Measurements from ENCODE around the gene VAV1. TPM values are rescaled to one million over a fixed set of nuclear protein-coding genes. Genes with fewer than 3 reads are reported as not detected.
"Not testable (repeated sequence)": the region's sequence is repeated elsewhere in the genome, so short reads cannot be mapped to it uniquely, and the experiment has no call there.

The VAV1 gene
- total and polyA plus RNA-seq, 9 donors, result 0.71 to 5.0 (median 2.0) TPM

- no peaks in the 10 kb centered on the region for H3K36me3 ChIP-seq
- H3K4me3 ChIP-seq, result no peak overlapping the region
- WGBS, 3 donors, result 60 to 73% (median 62%) methylated on average over 8 of the region's 8 CpGs
- peaks cover 2% of the 10 kb centered on the region for H3K4me1 ChIP-seq (ENCODE audit: insufficient read depth)
- no peak overlapping the region for H3K27ac ChIP-seq
- H3K27me3 ChIP-seq, result peaks cover 8% of the 10 kb centered on the region
- intact Hi-C loops (cut with DNase I), result loop anchor here in 1 of 4 donors (10.0 kb wide), 1 partner anchor 134 kb away; no protein-coding TSS in a partner anchor
- TF ChIP-seq CTCF (IDR thresholded peaks at IDR 0.05) (no peak), EP300 (IDR thresholded peaks at IDR 0.05) (no peak), POLR2A (IDR thresholded peaks at IDR 0.05) (no peak)
- no peak for DNase-seq
- H3K9me3 ChIP-seq, result no peaks in the 10 kb centered on the region
These were observed 4.2 kb upstream of the VAV1 start for GRCh38 chr19:6768236-6768785.

DNA sequence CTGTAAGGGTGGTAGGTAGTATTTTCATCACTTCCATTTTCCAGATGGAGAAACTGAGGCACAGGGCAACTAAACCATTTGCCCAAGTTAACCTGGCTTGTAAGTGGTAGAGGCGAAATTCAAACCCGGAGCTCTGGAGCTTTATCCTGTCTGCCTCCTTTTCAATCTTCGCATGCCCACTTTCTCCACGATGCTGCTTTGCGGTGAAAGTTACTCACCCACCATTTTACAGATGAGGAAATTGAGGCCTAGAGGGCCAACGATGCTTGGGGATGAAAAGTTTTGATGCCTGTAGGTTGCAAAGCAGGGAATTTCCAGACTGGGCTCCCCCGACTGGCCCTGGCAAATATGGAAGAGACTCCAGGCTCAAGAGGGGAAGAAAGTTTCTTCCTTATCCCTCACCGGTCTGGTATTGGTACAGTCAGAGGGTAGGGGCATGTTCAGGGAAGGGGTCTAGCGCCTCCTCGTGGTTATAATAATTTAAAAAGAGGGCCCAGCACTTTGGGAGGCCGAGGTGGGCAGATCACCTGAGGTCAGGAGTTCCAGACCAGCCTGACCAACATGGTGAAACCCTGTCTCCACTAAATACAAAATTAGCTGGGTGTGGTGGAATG lies 3.4 kb upstream of the VAV1 start:
- 52 to 55% (median 54%) methylated on average over 11 of the region's 11 CpGs for WGBS, 3 donors
- TF ChIP-seq POLR2A (IDR thresholded peaks at IDR 0.05), result no peak
- H3K4me1 ChIP-seq (ENCODE audit: insufficient read depth), result peaks cover 2% of the 10 kb centered on the region
- DNase-seq, result no peak
- H3K27ac ChIP-seq, result no peak overlapping the region
- H3K36me3 ChIP-seq, result no peaks in the 10 kb centered on the region
- H3K27me3 ChIP-seq, result peaks cover 8% of the 10 kb centered on the region
- no peak overlapping the region for H3K4me3 ChIP-seq
- intact Hi-C loops (cut with DNase I), result loop anchor here in 1 of 4 donors (10.0 kb wide), 1 partner anchor 134 kb away; no protein-coding TSS in a partner anchor
- H3K9me3 ChIP-seq, result no peaks in the 10 kb centered on the region

DNA sequence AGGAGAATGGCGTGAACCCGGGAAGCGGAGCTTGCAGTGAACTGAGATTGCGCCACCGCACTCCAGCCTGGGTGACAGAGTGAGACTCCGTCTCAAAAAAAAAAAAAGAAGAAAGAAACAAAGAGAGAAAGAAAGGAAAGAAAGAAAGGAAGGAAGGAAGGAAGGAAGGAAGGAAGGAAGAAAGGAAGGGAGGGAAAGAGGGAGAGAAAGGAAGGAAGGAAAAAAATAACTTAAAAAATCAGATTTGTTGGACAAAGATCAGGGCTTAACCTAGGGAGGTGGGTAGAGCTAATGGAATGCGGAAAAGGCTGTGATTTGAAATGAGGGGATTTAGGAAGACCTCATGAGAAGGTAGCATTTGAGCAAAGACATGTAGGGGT lies 870 bp upstream of the VAV1 start:
- H3K27me3 ChIP-seq; H3K4me3 ChIP-seq; H3K27ac ChIP-seq; H3K36me3 ChIP-seq; DNase-seq; intact Hi-C loops (cut with DNase I); H3K4me1 ChIP-seq (ENCODE audit: insufficient read depth); H3K9me3 ChIP-seq: not testable (repeated sequence)
- WGBS, 3 donors, result 85 to 88% (median 86%) methylated on average over 7 of the region's 7 CpGs

DNA sequence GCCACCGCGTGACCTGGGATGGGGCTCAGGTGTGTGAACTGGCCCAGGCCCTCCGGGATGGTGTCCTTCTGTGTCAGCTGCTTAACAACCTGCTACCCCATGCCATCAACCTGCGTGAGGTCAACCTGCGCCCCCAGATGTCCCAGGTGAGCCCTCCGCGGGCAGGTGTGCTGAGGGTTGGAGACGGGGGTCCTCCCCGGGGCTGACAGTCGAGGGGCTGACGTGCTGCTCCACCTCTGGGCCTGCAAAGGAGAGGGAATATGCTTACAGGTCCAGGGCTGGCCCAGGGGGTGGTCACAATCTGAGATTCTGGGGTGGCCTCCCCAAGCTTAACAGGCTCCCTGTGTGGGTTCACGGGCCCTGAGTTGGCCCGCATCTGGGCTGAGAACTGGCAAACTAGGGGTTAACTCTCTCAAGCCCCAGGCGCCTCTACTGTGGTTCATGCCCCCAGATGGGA lies 386 bp downstream of the VAV1 start:
- no peaks in the 10 kb centered on the region for H3K9me3 ChIP-seq
- H3K27me3 ChIP-seq, result no peaks in the 10 kb centered on the region
- no peak for DNase-seq
- intact Hi-C loops (cut with DNase I), result no loop called here
- TF ChIP-seq EP300 (IDR thresholded peaks at IDR 0.05), result no peak
- TF ChIP-seq POLR2A (IDR thresholded peaks at IDR 0.05), result no peak
- TF ChIP-seq CTCF (IDR thresholded peaks at IDR 0.05), result no peak
- H3K36me3 ChIP-seq, result no peaks in the 10 kb centered on the region
- WGBS, 3 donors, result 69 to 79% (median 70%) methylated on average over 14 of the region's 14 CpGs
- H3K4me3 ChIP-seq, result peak overlapping the region; percentile 10
- H3K4me1 ChIP-seq (ENCODE audit: insufficient read depth), result no peaks in the 10 kb centered on the region
- no peak overlapping the region for H3K27ac ChIP-seq

DNA sequence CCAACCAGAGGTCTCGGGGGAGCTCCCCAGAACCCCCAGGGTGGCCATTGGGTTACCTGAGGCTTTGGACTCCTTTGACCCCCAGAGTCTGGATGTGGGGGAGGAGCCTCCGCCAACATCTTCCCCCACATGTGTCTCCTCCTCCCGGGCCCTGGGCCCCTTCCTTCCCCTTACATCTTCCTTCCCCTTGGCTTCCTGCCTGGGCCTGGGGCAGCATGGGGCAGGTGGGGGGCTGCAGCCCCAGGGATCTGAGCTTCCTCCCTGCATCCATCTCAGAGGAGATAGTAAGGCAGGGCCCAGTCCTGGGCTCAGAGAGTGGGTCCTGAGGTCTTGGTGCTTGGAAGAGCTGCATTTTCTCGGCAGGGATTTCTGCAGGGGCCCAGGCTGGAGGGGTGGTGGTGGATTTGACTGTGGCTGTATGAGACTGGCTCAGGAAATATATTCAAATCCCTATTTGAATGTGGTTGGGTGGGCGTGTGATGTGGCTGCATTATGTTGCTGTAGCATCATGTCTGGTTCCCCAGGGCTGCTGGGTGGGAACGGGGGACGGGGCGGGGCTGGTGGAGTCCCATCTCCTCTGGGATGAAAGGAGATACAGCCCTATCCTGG lies 919 bp downstream of the VAV1 start:
- DNase-seq, result no peak
- Histone ChIP-seq H3K27ac (no peak overlapping the region), H3K27me3 (no peaks in the 10 kb centered on the region), H3K4me3 (peak overlapping the region; percentile 10), H3K4me1 (ENCODE audit: insufficient read depth) (no peaks in the 10 kb centered on the region), H3K9me3 (no peaks in the 10 kb centered on the region), H3K36me3 (no peaks in the 10 kb centered on the region)
- 48 to 57% (median 51%) methylated on average over 7 to 8 of the region's 8 CpGs for WGBS, 3 donors
- TF ChIP-seq EP300 (IDR thresholded peaks at IDR 0.05), result no peak
- TF ChIP-seq POLR2A (IDR thresholded peaks at IDR 0.05), result no peak
- no peak for TF ChIP-seq CTCF (IDR thresholded peaks at IDR 0.05)
- intact Hi-C loops (cut with DNase I), result no loop called here

Measured in ovary (tissue), 9 donors.